Liver (tissue), 3 donors: ENCODE data around the gene TRHDE.

Source experiments
- CTCF ChIP-seq: fragments of 150-350 bp; IDR thresholded peaks from 2 replicates; pipeline ENCODE4 v1.5.1; 2017; ENCODE audit warnings: improper control_type of control experiment, low read depth, low read length; ENCODE audit not compliant: missing input control
- MAX ChIP-seq: IDR thresholded peaks from 2 replicates; pipeline ENCODE4 v1.6.1; 2016; ENCODE audit warnings: antibody characterized with exemption
- RAD21 ChIP-seq, 2 donors: IDR thresholded peaks; 2 replicates each; pipeline ENCODE4 v1.6.1; 2016; ENCODE audit warnings: antibody characterized with exemption in 2 of 2, mild to moderate bottlenecking in 2 of 2
- donor health status: healthy.
- donor health status: healthy.

- TF ChIP-seq CTCF (peak; percentile 54), MAX (no peak), RAD21 (IDR thresholded peaks at IDR 0.05) (peak; percentile 82 to 84)
Observed at GRCh38 chr12:72346363-72346944, 74.3 kb downstream of the TRHDE start.
